WTC11 (cell line): ENCODE data around the gene ANTXRL. TPM values are rescaled to one million over a fixed set of nuclear protein-coding genes. Genes with fewer than 3 reads are reported as not detected.

Experiments
- ATAC-seq: fragments of 200-7000 bp; cut with Tn5 transposase; 2 replicates; pipeline ENCODE4 v1.10.0; 2021; ENCODE audit warnings: mild to moderate bottlenecking, moderate library complexity
- CTCF ChIA-PET: fragments of 300-600 bp; sonication (Branson Sonifier 250); formaldehyde crosslinking; loops from one replicate; lab custom pipeline; 2021; ENCODE audit warnings: antibody characterized with exemption; lab: Charles Lee
- POLR2A ChIA-PET: fragments of 350-600 bp; sonication (Branson Sonifier 250); formaldehyde crosslinking; loops from one replicate; lab custom pipeline; 2021; ENCODE audit warnings: antibody characterized with exemption; lab: Charles Lee
- DNase-seq: peaks from one replicate; pipeline ENCODE4 v3.0.0; 2021; ENCODE audit warnings: low spot score
- H3K27ac Mint-ChIP-seq: 2 replicates; pipeline ENCODE4 v1.8.0; 2021; ENCODE audit warnings: mixed read lengths
- H3K27me3 Mint-ChIP-seq: 2 replicates; pipeline ENCODE4 v1.8.0; 2021; ENCODE audit warnings: low read depth, mild to moderate bottlenecking, moderate library complexity, mixed read lengths
- H3K36me3 Mint-ChIP-seq: 2 replicates; pipeline ENCODE4 v1.8.0; 2021; ENCODE audit warnings: mixed read lengths
- H3K4me1 Mint-ChIP-seq: 2 replicates; pipeline ENCODE4 v1.8.0; 2022; ENCODE audit warnings: mixed read lengths
- H3K4me3 Mint-ChIP-seq: 2 replicates; pipeline ENCODE4 v1.8.0; 2021; ENCODE audit warnings: mild to moderate bottlenecking, moderate library complexity, mixed read lengths
- H3K9me3 Mint-ChIP-seq: 2 replicates; pipeline ENCODE4 v1.8.0; 2021; ENCODE audit warnings: mixed read lengths
- AR ChIP-seq: fragments of 250-450 bp; sonication (Bioruptor Pico); IDR thresholded peaks from 2 replicates; pipeline ENCODE4 v1.9.0; 2021; ENCODE audit warnings: mild to moderate bottlenecking
- ATF6 ChIP-seq: sonication (generic); formaldehyde crosslinking; IDR thresholded peaks from 2 replicates; pipeline ENCODE4 v1.8.1; 2023; ENCODE audit warnings: mild to moderate bottlenecking, missing genetic modification reagents
- E2F4 ChIP-seq: sonication (generic); formaldehyde crosslinking; IDR thresholded peaks from 2 replicates; pipeline ENCODE4 v1.8.1; 2022; ENCODE audit warnings: low read depth, mild to moderate bottlenecking, moderate library complexity, missing genetic modification reagents, borderline replicate concordance
- E2F5 ChIP-seq: sonication (generic); formaldehyde crosslinking; IDR thresholded peaks from 2 replicates; pipeline ENCODE4 v1.8.1; 2022; ENCODE audit warnings: mild to moderate bottlenecking, moderate library complexity, missing genetic modification reagents
- EMX1 ChIP-seq: fragments of 250-450 bp; sonication (Bioruptor Pico); IDR thresholded peaks from 2 replicates; pipeline ENCODE4 v1.8.0; 2021; ENCODE audit warnings: mild to moderate bottlenecking
- ERG ChIP-seq: fragments of 250-450 bp; sonication (Bioruptor Pico); IDR thresholded peaks from 2 replicates; pipeline ENCODE4 v1.8.0; 2021; ENCODE audit warnings: mild to moderate bottlenecking
- FOXJ3 ChIP-seq: sonication (generic); formaldehyde crosslinking; IDR thresholded peaks from 2 replicates; pipeline ENCODE4 v1.9.0; 2021; ENCODE audit warnings: missing genetic modification reagents, mild to moderate bottlenecking, borderline replicate concordance
- FOXK1 ChIP-seq: sonication (generic); formaldehyde crosslinking; IDR thresholded peaks from 2 replicates; pipeline ENCODE4 v1.8.0; 2022; ENCODE audit warnings: mild to moderate bottlenecking, moderate library complexity, missing genetic modification reagents
- GTF2I ChIP-seq: fragments of 250-450 bp; sonication (Bioruptor Pico); conservative IDR thresholded peaks from 2 replicates; pipeline ENCODE4 v1.4.0; 2021; ENCODE audit warnings: mild to moderate bottlenecking
- HMGA2 ChIP-seq: fragments of 250-450 bp; sonication (Bioruptor Pico); IDR thresholded peaks from 2 replicates; pipeline ENCODE4 v1.4.0; 2021; ENCODE audit warnings: mild to moderate bottlenecking, moderate library complexity
- IRF1 ChIP-seq: sonication (generic); formaldehyde crosslinking; IDR thresholded peaks from 2 replicates; pipeline ENCODE4 v1.8.0; 2023; ENCODE audit warnings: missing genetic modification reagents
- NR3C1 ChIP-seq: sonication (generic); formaldehyde crosslinking; conservative IDR thresholded peaks from 2 replicates; pipeline ENCODE4 v1.8.1; 2023; ENCODE audit warnings: low read depth, mild to moderate bottlenecking, missing genetic modification reagents
- SMAD3 ChIP-seq: sonication (generic); formaldehyde crosslinking; IDR thresholded peaks from 2 replicates; pipeline ENCODE4 v1.8.0; 2022; ENCODE audit warnings: missing genetic modification reagents, mild to moderate bottlenecking, borderline replicate concordance
- ZBTB21 ChIP-seq: sonication (generic); formaldehyde crosslinking; IDR thresholded peaks from 2 replicates; pipeline ENCODE4 v1.8.1; 2023; ENCODE audit warnings: mild to moderate bottlenecking, missing genetic modification reagents, borderline replicate concordance
- ZNF232 ChIP-seq: sonication (generic); formaldehyde crosslinking; IDR thresholded peaks from 2 replicates; pipeline ENCODE4 v1.8.0; 2022; ENCODE audit warnings: mild to moderate bottlenecking, missing genetic modification reagents
- ZNF423 ChIP-seq: fragments of 250-450 bp; sonication (Bioruptor Pico); IDR thresholded peaks from 2 replicates; pipeline ENCODE4 v2.1.2; 2022; ENCODE audit warnings: mild to moderate bottlenecking, moderate library complexity
- ZNF425 ChIP-seq: fragments of 250-450 bp; sonication (Bioruptor Pico); conservative IDR thresholded peaks from 2 replicates; pipeline ENCODE4 v1.9.0; 2021; ENCODE audit warnings: mild to moderate bottlenecking
- ZNF532 ChIP-seq: fragments of 250-450 bp; sonication (Bioruptor Pico); IDR thresholded peaks from 2 replicates; pipeline ENCODE4 v1.9.0; 2021; ENCODE audit warnings: mild to moderate bottlenecking, borderline replicate concordance
- ZNF671 ChIP-seq: fragments of 250-450 bp; sonication (Bioruptor Pico); IDR thresholded peaks from 2 replicates; pipeline ENCODE4 v1.8.0; 2021; ENCODE audit warnings: mild to moderate bottlenecking
- total RNA-seq: library from RNA; stranded (reverse); gene quantifications from 3 replicates; pipeline ENCODE4 v1.2.3, GENCODE V29; 2021

ANTXRL gene
- total RNA-seq, 1 experiment from 2014 or later, result not detected

GRCh38 chr10:46287846-46288477 is 1.2 kb downstream of the ANTXRL start:
- Mint-ChIP-seq H3K36me3 (no peaks in the 10 kb centered on the region), H3K27ac (no peak overlapping the region), H3K4me3 (no peak overlapping the region), H3K27me3 (peaks cover 30% of the 10 kb centered on the region), H3K4me1 (peaks cover 35% of the 10 kb centered on the region), H3K9me3 (no peaks in the 10 kb centered on the region)
- DNase-seq, result no peak
- POLR2A ChIA-PET, result no interaction called here
- no peak for ATAC-seq
- CTCF ChIA-PET, result no interaction called here
- TF ChIP-seq ZNF532 (CRISPR knock-in tag), result no peak
- no peak for TF ChIP-seq ATF6 (CRISPR knock-in tag)
- TF ChIP-seq ZBTB21 (CRISPR knock-in tag), result no peak
- TF ChIP-seq ERG, result no peak
- TF ChIP-seq HMGA2 (CRISPR knock-in tag), result no peak
- TF ChIP-seq FOXK1 (CRISPR knock-in tag), result no peak
- TF ChIP-seq GTF2I, result no peak
- no peak for TF ChIP-seq ZNF671
- no peak for TF ChIP-seq EMX1 (CRISPR knock-in tag)
- no peak for TF ChIP-seq E2F4
- no peak for TF ChIP-seq E2F5 (CRISPR knock-in tag)
- TF ChIP-seq ZNF232 (CRISPR knock-in tag), result no peak
- no peak for TF ChIP-seq SMAD3 (CRISPR knock-in tag)
- no peak for TF ChIP-seq NR3C1 (CRISPR knock-in tag)

- CTCF ChIA-PET, result interaction anchor here (1.0 kb wide), 1 partner anchor 60 kb away, joined by 3 read pairs; no protein-coding TSS in a partner anchor
- ATAC-seq, result no peak
- Mint-ChIP-seq H3K27me3 (peaks cover 22% of the 10 kb centered on the region), H3K36me3 (no peaks in the 10 kb centered on the region), H3K4me1 (peaks cover 29% of the 10 kb centered on the region), H3K27ac (no peak overlapping the region), H3K4me3 (no peak overlapping the region), H3K9me3 (no peaks in the 10 kb centered on the region)
- no peak for DNase-seq
- POLR2A ChIA-PET, result no interaction called here
- TF ChIP-seq FOXJ3 (CRISPR knock-in tag) (no peak), ZNF423 (no peak), ZNF425 (CRISPR knock-in tag) (no peak), AR (CRISPR knock-in tag) (no peak), IRF1 (CRISPR knock-in tag) (no peak)
Measured at GRCh38 chr10:46288601-46289206, 1.9 kb downstream of the ANTXRL start.
